SJSA1 (cell line): ENCODE results near the gene TREH. TPM values are rescaled to one million over a fixed set of nuclear protein-coding genes. Genes with fewer than 3 reads are reported as not detected.

ENCODE experiments used
- DNase-seq, 2 experiments: peaks; one replicate each; pipeline ENCODE4 v3.0.0-alpha.2; 2015 to 2020; ENCODE audit warnings: low spot score in 2 of 2, low read depth in 1 of 2
- H3K27ac ChIP-seq: fragments of 250-450 bp; sonication (Bioruptor Pico); 2 replicates; pipeline ENCODE4 v1.5.1; 2020; ENCODE audit warnings: mild to moderate bottlenecking, moderate library complexity
- H3K27me3 ChIP-seq: fragments of 250-450 bp; sonication (Bioruptor Pico); replicated peaks from 2 replicates; pipeline ENCODE4 v1.5.1; 2020; ENCODE audit warnings: mild to moderate bottlenecking, moderate library complexity
- H3K36me3 ChIP-seq: fragments of 250-450 bp; sonication (Bioruptor Pico); 2 replicates; pipeline ENCODE4 v1.5.1; 2020; ENCODE audit warnings: mild to moderate bottlenecking
- H3K4me1 ChIP-seq: fragments of 250-450 bp; sonication (Bioruptor Pico); replicated peaks from 2 replicates; pipeline ENCODE4 v1.6.1; 2021; ENCODE audit warnings: mild to moderate bottlenecking
- H3K4me3 ChIP-seq: fragments of 250-450 bp; sonication (Bioruptor Pico); 2 replicates; pipeline ENCODE4 v1.5.1; 2020; ENCODE audit warnings: mild to moderate bottlenecking
- H3K9me3 ChIP-seq: fragments of 250-450 bp; sonication (Bioruptor Pico); replicated peaks from 2 replicates; pipeline ENCODE4 v1.5.1; 2020; ENCODE audit warnings: mild to moderate bottlenecking
- total RNA-seq: library from RNA; depleted of rRNA; stranded (reverse); fragments of >200 nt; shearing (Covaris generic); gene quantifications from 2 replicates; pipeline ENCODE4 v1.2.3, GENCODE V29; 2014; rRNA removed

The TREH gene
- total RNA-seq, 1 experiment from 2014 or later, result not detected

DNA sequence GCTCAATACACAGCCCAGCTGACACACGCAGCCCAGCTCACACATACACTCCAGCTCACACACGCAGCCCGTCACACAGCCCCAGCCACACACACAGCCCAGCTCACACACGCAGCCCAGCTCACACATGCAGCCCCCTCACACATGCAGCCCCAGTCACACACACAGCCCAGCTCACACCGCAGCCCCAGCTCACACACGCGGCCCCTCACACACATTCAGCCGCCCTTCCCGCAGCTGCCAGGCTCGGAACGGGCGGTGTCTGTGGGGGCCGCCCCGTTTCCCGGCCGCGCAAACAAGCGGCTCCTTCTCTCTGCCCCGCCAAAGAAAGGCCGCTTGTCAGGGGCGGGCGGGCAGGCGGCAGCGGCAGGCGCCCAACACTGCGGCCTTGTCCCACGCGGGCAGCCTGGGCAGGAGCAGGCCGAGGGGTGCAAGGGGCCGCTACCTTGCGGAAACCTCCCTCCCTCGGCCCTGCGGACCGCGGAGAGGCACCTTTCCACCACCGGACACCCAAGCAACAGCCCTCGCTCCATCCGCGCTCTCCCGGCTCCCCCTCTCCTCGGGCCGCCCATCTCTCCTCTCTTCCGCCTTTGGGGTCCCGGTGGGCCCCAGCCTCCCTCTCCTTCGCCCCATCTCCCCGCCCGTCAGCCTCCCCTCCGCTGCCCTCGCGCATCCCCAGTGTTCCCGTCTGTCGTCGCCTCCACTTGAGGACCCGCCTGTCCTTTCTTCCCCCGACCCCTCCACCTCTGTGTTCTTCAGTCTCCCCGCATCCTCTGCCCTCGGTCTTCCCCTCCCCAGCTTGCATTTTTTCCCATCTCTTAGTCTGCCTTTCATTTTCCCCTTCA lies 69.8 kb downstream of the TREH start:
- peaks cover 3% of the 10 kb centered on the region for H3K36me3 ChIP-seq
- H3K9me3 ChIP-seq, result no peaks in the 10 kb centered on the region
- no peak for DNase-seq
- H3K27ac ChIP-seq, result no peak overlapping the region
- H3K4me3 ChIP-seq, result no peak overlapping the region
- no peaks in the 10 kb centered on the region for H3K27me3 ChIP-seq
- H3K4me1 ChIP-seq, result peaks cover 24% of the 10 kb centered on the region

DNA sequence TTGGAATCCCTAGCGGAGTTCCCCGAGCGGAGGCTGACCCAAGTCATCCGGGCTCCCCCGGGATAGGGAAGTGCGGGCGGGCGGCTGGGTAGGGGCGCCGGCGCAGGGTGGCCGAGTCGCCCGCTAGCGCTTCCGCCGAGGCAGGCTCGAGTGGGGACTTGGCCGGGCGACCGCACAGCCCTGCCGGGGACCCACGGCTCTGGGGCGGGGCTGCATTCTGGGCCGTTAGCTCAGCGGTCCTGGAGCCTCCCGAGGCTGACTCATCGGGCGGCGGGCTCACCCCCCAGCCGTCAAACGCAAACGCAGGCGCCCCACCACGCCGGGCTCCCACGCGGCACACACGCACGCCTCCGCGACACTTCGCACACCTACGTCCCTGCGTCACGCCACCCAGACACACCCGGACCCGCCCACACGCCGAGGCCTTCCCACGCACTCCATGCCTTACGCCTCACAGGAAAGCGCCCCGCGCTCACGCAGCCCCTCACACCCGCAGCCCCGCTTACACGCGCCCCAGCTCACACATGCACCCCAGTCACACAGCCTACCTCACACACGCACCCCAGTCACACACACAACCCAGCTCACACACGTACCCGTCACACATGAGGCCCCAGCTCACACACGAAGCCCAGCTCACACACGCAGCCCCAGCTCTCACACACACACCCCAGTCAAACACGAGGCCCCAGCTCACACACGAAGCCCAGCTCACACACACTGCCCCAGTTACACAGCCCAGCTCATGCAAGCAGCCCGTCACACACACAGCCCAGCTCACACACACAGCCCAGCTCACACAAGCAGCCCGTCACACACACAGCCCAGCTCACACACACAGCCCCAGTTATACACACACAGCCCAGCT lies 70.9 kb downstream of the TREH start:
- peak overlapping the region; percentile 95 for H3K27ac ChIP-seq
- DNase-seq, result peak; percentile 67 to 80
- peaks cover 22% of the 10 kb centered on the region for H3K4me1 ChIP-seq
- no peaks in the 10 kb centered on the region; the same call in 1 of the 2 replicates for H3K36me3 ChIP-seq
- peak overlapping the region; percentile 68 for H3K4me3 ChIP-seq
- H3K9me3 ChIP-seq, result no peaks in the 10 kb centered on the region
- H3K27me3 ChIP-seq, result no peaks in the 10 kb centered on the region

- no peaks in the 10 kb centered on the region for H3K27me3 ChIP-seq
- peak; percentile 68 to 75 for DNase-seq
- peaks cover 22% of the 10 kb centered on the region for H3K4me1 ChIP-seq
- H3K27ac ChIP-seq, result peak within 1 kb of the TSS; percentile 95
- peak within 1 kb of the TSS; percentile 68 for H3K4me3 ChIP-seq
- no peaks in the 10 kb centered on the region; the same call in 1 of the 2 replicates for H3K36me3 ChIP-seq
- no peaks in the 10 kb centered on the region for H3K9me3 ChIP-seq
Measured at GRCh38 chr11:118607401-118608359, 71.8 kb downstream of the TREH start, which contains the start of gene PHLDB1. Gene PHLDB1 (plus strand): TSS chr11:118607615. CDS start chr11:118613837, 6,222 bp downstream.

Other genes starting within 250 kb of the TREH start
- 12.8 and 13.4 TPM in 2 replicates for gene KMT2A, start 243.2 kb downstream of the TREH start, total RNA-seq
- not detected in 2 replicates for gene TTC36, start 152.2 kb downstream of the TREH start, total RNA-seq
- gene TMEM25, start 148.5 kb downstream of the TREH start, total RNA-seq, result 2.4 and 13.4 TPM in 2 replicates
- 8.2 and 38.5 TPM in 2 replicates for gene IFT46, start 113.7 kb downstream of the TREH start, total RNA-seq
- gene ARCN1, start 107.2 kb downstream of the TREH start, total RNA-seq, result 70.9 and 102 TPM in 2 replicates
- gene PHLDB1, start 72.0 kb downstream of the TREH start, total RNA-seq, result 31.8 and 38.9 TPM in 2 replicates
- 22.6 and 41.0 TPM in 2 replicates for gene DDX6, start 111.5 kb upstream of the TREH start, total RNA-seq
- not detected in 2 replicates for gene CXCR5, start 204.2 kb upstream of the TREH start, total RNA-seq
- gene BCL9L, start 246.3 kb upstream of the TREH start, total RNA-seq, result 4.0 and 6.8 TPM in 2 replicates